GM18951 (cell line): ENCODE data around the gene DUSP18.
"Not testable (repeated sequence)": the region's sequence is repeated elsewhere in the genome, so short reads cannot be mapped to it uniquely, and the experiment has no call there.

ENCODE experiments used
- POLR2A ChIP-seq: IDR thresholded peaks from 4 replicates; pipeline ENCODE4 v1.6.1; 2011; ENCODE audit warnings: mild to moderate bottlenecking; ENCODE audit not compliant: insufficient read length, insufficient read depth; ENCODE audit errors: extremely low read depth
- in situ Hi-C: fragments of 300-500 bp; cut with MboI; formaldehyde crosslinking; loops from one replicate; pipeline ENCODE4 v1.12.0; 2022; ENCODE audit warnings: low sequenced_read_pairs, mixed read lengths, inconsistent platforms; ENCODE audit not compliant: unreplicated experiment

Gene DUSP18

GRCh38 chr22:30640839-30641430 lies 26.7 kb downstream of the DUSP18 start:
- TF ChIP-seq POLR2A, result no peak
- in situ Hi-C loops, result no loop called here

- no peak for TF ChIP-seq POLR2A
- in situ Hi-C loops, result no loop called here
Observed at GRCh38 chr22:30640361-30640760, 27.3 kb downstream of the DUSP18 start.

DNA sequence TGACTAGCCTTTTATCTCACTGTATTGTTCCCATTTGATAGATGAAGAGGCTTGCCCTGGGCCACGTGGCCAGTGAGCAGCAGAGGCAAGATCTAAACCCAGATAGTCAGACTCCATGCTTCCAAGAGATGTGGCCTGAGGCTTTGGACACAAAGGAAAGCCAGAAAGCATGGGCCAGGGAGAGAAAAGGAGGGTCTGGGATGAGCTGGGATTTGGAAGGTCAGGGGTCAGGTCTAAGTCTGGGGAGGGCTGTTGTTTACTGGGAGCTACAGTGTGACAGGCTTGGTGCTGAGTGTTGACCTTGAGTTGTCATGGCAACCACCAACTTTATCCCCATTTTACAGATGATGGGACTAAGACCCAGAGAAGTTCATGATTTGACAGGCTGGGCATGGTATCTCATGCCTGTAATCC lies 30.0 kb downstream of the DUSP18 start:
- no peak for TF ChIP-seq POLR2A
- in situ Hi-C loops, result loop anchor here (10.0 kb wide), 1 partner anchor 117 kb away; no protein-coding TSS in a partner anchor

GRCh38 chr22:30636226-30637077 lies 31.2 kb downstream of the DUSP18 start:
- in situ Hi-C loops, result loop anchor here (10.0 kb wide), 1 partner anchor 118 kb away; no protein-coding TSS in a partner anchor
- no peak for TF ChIP-seq POLR2A

GRCh38 chr22:30635273-30636225 lies 32.1 kb downstream of the DUSP18 start, which contains the start of gene SLC35E4:
TSS of gene SLC35E4 (plus strand) at chr22:30635781. CDS start at chr22:30636451, 670 bp downstream.
- in situ Hi-C loops, result loop anchor here (10.0 kb wide), 1 partner anchor 119 kb away; no protein-coding TSS in a partner anchor
- peak; percentile 70 for TF ChIP-seq POLR2A

DNA sequence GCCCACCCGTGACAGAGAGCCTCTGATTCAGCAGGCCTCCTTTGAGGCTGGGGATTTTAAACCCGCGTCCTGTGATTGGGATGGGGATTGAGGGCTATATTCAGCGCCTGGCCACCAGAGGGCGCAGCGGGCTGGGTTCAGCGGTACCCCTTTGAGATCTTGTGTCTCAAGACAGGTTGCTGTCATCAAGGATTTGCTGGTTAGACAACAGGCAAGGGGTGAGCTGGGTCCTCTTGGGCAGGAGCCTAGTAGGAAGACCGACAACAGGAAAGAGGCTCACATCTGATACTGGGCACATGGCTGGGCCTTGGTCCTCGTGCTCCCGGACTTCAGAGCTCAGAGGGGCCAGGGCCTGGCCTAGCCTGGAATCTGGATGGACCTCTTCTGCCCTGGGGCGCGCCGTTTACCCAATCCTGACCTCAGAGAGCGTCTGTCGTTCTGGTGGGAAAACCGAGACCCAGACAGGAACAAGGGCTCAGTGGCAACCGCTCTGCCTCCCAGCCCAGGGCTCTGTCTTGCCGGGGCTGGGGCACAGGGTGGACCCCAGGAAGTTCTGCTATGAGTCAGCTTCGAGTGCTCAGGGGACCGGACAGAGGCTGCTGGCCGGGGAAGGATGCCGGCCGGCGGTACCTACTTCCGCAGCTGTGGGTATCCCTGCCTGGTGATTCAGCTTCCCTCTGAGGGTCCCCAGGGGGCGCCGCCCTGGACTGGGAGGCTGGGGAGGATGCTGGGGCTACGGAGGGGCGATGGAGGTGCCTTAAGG lies 33.0 kb downstream of the DUSP18 start:
- peak; percentile 36 for TF ChIP-seq POLR2A
- in situ Hi-C loops, result loop anchor here (10.0 kb wide), 1 partner anchor 120 kb away; no protein-coding TSS in a partner anchor

GRCh38 chr22:30631469-30631868 lies 36.2 kb downstream of the DUSP18 start:
- in situ Hi-C loops, result loop anchor here (10.0 kb wide), 1 partner anchor 123 kb away; no protein-coding TSS in a partner anchor

DNA sequence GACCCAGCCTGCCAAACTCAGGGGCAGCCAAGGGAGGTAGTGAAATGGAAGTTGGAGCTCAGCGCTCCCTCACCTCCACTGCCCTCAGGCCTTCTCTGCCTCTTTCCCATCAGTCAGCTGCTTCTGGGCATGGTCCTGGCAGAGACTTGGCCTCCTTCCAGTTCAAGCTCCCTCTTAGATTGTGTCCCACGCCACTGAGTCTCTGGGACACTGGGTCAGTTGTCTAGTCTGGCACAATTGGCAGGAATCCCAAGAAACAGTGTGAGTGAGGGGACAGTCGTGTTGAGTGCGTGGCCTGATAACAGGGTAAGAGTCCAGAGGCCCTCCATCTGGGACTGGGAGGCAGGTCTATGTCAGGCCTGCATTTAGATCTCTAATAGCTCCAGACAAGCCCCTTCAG lies 39.2 kb downstream of the DUSP18 start:
- no peak for TF ChIP-seq POLR2A
- in situ Hi-C loops, result no loop called here

DNA sequence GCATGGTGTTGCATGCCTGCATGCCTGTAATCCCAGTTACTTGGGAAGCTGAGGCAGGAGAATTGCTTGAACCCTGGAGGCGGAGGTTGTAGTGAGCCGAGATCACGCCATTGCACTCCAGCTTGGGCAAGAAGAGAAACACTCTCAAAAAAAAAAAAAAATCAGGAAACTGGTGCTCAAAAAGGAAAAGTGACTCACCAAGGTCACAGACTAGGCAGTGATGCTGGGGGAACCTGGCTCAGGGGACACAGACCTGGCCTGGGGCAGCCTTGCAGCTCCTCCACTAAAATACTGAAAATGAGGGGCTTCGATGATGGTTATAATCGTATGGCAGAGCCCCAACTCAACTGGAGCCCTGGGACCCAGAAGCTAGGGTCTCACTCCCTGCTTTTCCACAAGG lies 40.2 kb downstream of the DUSP18 start:
- in situ Hi-C loops, result no loop called here
- no peak for TF ChIP-seq POLR2A

- in situ Hi-C loops, result no loop called here
- TF ChIP-seq POLR2A, result no peak
Observed at GRCh38 chr22:30626413-30626812, 41.3 kb downstream of the DUSP18 start.

DNA sequence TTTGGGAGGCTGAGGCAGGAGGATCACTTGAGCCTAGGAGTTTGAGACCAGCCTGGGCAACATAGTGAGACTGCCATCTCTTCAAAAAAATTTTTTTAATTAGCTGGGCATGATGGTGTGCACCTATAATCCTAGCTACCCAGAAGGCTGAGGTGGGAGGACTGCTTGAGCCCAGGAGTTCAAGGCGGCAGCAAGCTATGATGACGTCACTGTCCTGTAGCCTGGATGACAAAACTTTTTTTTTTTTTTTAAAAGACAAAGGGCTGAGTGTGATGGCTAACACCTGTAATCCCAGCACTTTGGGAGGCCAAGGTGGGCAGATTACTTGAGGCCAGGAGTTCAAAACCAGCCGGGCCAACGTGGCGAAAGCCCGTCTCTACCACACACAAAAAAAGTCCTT lies 47.8 kb downstream of the DUSP18 start:
- in situ Hi-C loops, result not testable (repeated sequence)

DNA sequence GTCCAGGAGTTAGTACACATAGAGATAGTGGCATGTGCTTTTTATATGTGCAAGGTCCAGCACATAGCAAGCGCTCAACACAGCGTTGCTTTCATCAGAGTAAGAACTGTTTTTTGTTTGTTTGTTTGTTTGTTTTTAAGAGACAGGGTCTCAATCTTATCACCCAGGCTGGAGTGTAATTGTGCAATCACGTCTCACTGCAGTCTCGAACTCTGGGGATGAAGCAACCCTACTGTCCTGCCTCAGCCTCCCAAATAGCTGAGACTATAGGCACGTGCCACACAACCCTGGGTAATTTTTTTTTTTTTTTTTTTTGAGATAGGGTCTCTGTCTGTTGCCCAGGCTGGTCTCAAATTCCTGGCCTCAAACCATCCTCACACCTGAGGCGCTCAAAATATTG lies 49.9 kb downstream of the DUSP18 start:
- no peak for TF ChIP-seq POLR2A
- in situ Hi-C loops, result no loop called here
